ENCODE measurements around the gene WWOX. TPM values are rescaled to one million over a fixed set of nuclear protein-coding genes. Genes with fewer than 3 reads are reported as not detected.

Gene WWOX
- total and polyA plus RNA-seq, 2 donors (not counting 1 experiment from before 2014, with no cell fraction given), result 10.5 to 42.3 TPM

DNA sequence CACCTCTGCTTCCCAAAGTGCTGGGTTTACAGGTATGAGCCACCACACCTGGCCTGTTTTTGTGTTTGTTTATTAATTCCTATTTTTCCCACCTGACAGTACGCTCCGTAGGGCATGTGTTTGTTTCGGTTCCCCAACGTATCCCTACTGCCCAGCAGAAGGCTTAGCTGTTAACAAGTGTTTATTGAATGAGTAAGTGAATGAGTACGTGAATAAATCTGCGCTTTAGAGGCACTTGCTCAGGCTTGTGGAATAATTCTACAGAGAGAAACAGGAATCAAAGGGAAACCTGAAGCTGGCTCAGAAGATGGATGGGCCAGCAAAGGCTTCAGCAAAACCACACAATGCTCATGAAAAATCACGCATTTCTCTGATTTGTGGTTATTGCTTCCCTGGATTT, 853.2 kb downstream of the WWOX start:
- intact Hi-C loops (cut with micrococcal nuclease), result no loop called here
- H3K9me3 Mint-ChIP-seq (ENCODE audit: insufficient read depth), result peaks cover 5% of the 10 kb centered on the region
- peaks cover 0 to 9% (median 0%) of the 10 kb centered on the region in 3 donors for H3K9me3 ChIP-seq (ENCODE audit: control extremely low read depth in 1 of 3, control insufficient read depth in 2 of 3, insufficient read depth in 1 of 3, low read length in 2 of 3)
- no peak overlapping the region for H3K27ac Mint-ChIP-seq
- no peak overlapping the region for H2AFZ ChIP-seq (ENCODE audit: insufficient read depth, low read depth, low read length, poor library complexity, severe bottlenecking)
- H3K27me3 ChIP-seq (replicated peaks in 1 of 4; ENCODE audit: control extremely low read depth in 1 of 4, control insufficient read depth in 3 of 4, insufficient read depth in 4 of 4, low read length in 3 of 4), result peaks cover 0 to 5% (median 2%) of the 10 kb centered on the region in 4 experiments
- TF ChIP-seq EZH2 (IDR thresholded peaks at IDR 0.05; ENCODE audit: borderline replicate concordance, insufficient read depth, low read depth, low read length, poor library complexity, severe bottlenecking), result no peak
- TF ChIP-seq, protein P1, sequence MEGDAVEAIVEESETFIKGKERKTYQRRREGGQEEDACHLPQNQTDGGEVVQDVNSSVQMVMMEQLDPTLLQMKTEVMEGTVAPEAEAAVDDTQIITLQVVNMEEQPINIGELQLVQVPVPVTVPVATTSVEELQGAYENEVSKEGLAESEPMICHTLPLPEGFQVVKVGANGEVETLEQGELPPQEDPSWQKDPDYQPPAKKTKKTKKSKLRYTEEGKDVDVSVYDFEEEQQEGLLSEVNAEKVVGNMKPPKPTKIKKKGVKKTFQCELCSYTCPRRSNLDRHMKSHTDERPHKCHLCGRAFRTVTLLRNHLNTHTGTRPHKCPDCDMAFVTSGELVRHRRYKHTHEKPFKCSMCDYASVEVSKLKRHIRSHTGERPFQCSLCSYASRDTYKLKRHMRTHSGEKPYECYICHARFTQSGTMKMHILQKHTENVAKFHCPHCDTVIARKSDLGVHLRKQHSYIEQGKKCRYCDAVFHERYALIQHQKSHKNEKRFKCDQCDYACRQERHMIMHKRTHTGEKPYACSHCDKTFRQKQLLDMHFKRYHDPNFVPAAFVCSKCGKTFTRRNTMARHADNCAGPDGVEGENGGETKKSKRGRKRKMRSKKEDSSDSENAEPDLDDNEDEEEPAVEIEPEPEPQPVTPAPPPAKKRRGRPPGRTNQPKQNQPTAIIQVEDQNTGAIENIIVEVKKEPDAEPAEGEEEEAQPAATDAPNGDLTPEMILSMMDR (IDR thresholded peaks at IDR 0.05), result no peak
- no peak overlapping the region for H3K9ac ChIP-seq (ENCODE audit: low read length)
- H3K4me3 Mint-ChIP-seq, result no peak overlapping the region
- no peaks in the 10 kb centered on the region for H4K20me1 ChIP-seq (ENCODE audit: control insufficient read depth, insufficient read depth, low read length, poor library complexity, severe bottlenecking)
- no peak overlapping the region for H3K4me2 ChIP-seq (replicated peaks; ENCODE audit: low read depth, low read length, poor library complexity, severe bottlenecking)
- H3K4me3 ChIP-seq (ENCODE audit: control extremely low read depth in 1 of 5, extremely low read depth in 1 of 5, insufficient read depth in 1 of 5, low read depth in 2 of 5, low read length in 4 of 5), result no peak overlapping the region
- H3K4me1 ChIP-seq (ENCODE audit: control insufficient read depth in 2 of 2, insufficient read depth in 2 of 2, low read length in 2 of 2), result no peaks in the 10 kb centered on the region
- DNase-seq (no peak), ATAC-seq (ENCODE audit: low read depth) (no peak)
- POLR2A ChIA-PET, result no interaction called here
- H3K4me1 Mint-ChIP-seq, result no peaks in the 10 kb centered on the region
- peaks cover 8% of the 10 kb centered on the region for H3K27me3 Mint-ChIP-seq
- no peaks in the 10 kb centered on the region for H3K79me2 ChIP-seq (ENCODE audit: control insufficient read depth, insufficient read depth, low read length)
- CTCF ChIA-PET, result no interaction called here
- WGBS (ENCODE audit: insufficient coverage), result 93% methylated on average over 4 of the region's 7 CpGs
- no peak overlapping the region for H3K27ac ChIP-seq (ENCODE audit: low read length in 2 of 2)
- no peaks in the 10 kb centered on the region for H3K36me3 ChIP-seq (replicated peaks in 1 of 2; ENCODE audit: control extremely low read depth in 1 of 2, control insufficient read depth in 1 of 2, extremely low read depth in 1 of 2, insufficient read depth in 2 of 2, low read length in 1 of 2)

DNA sequence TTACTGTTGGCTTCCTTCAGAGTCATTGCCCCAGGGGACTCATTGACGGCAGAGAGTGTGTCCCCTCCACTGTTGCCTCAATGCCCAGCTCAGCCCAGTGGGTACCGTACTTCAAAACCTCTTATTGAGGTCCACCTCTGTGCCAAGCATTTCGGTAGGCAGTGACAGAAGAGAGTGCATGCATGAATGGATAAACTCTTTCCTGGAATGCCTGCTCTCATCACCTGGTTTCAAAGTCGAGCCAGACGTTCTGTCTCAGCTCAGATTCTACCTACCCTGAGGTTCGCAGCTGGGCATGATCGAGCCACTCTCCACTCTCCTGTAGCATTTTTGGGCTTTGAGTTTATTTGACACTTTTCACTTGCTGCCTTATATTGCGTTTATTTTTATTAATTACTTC, 854.1 kb downstream of the WWOX start:
- ATAC-seq (ENCODE audit: low read depth), result no peak
- ChIA-PET CTCF (no interaction called here), POLR2A (no interaction called here)
- Histone ChIP-seq H3K4me1 (ENCODE audit: control insufficient read depth in 2 of 2, insufficient read depth in 2 of 2, low read length in 2 of 2) (no peaks in the 10 kb centered on the region), H3K27ac (ENCODE audit: low read length in 2 of 2) (no peak overlapping the region), H2AFZ (ENCODE audit: insufficient read depth, low read depth, low read length, poor library complexity, severe bottlenecking) (no peak overlapping the region), H3K79me2 (ENCODE audit: control insufficient read depth, insufficient read depth, low read length) (no peaks in the 10 kb centered on the region), H4K20me1 (ENCODE audit: control insufficient read depth, insufficient read depth, low read length, poor library complexity, severe bottlenecking) (no peaks in the 10 kb centered on the region), H3K36me3 (replicated peaks in 1 of 2; ENCODE audit: control extremely low read depth in 1 of 2, control insufficient read depth in 1 of 2, extremely low read depth in 1 of 2, insufficient read depth in 2 of 2, low read length in 1 of 2) (no peaks in the 10 kb centered on the region), H3K27me3 (replicated peaks in 1 of 4; ENCODE audit: control extremely low read depth in 1 of 4, control insufficient read depth in 3 of 4, insufficient read depth in 4 of 4, low read length in 3 of 4) (peaks cover 0 to 7% (median 2%) of the 10 kb centered on the region in 4 experiments), H3K9me3 (ENCODE audit: control extremely low read depth in 1 of 3, control insufficient read depth in 2 of 3, insufficient read depth in 1 of 3, low read length in 2 of 3) (peaks cover 0 to 6% (median 0%) of the 10 kb centered on the region in 3 donors), H3K9ac (ENCODE audit: low read length) (no peak overlapping the region), H3K4me2 (replicated peaks; ENCODE audit: low read depth, low read length, poor library complexity, severe bottlenecking) (no peak overlapping the region), H3K4me3 (ENCODE audit: control extremely low read depth in 1 of 5, extremely low read depth in 1 of 5, insufficient read depth in 1 of 5, low read depth in 2 of 5, low read length in 4 of 5) (no peak overlapping the region)
- DNase-seq, result no peak
- H3K27me3 Mint-ChIP-seq, result peaks cover 8% of the 10 kb centered on the region
- TF ChIP-seq, protein P1 (IDR thresholded peaks at IDR 0.05), result no peak
- TF ChIP-seq EZH2 (IDR thresholded peaks at IDR 0.05; ENCODE audit: borderline replicate concordance, insufficient read depth, low read depth, low read length, poor library complexity, severe bottlenecking), result no peak
- no peak overlapping the region for H3K27ac Mint-ChIP-seq
- peaks cover 5% of the 10 kb centered on the region for H3K9me3 Mint-ChIP-seq (ENCODE audit: insufficient read depth)
- no peaks in the 10 kb centered on the region for H3K4me1 Mint-ChIP-seq
- 92% methylated on average over 4 of the region's 8 CpGs for WGBS (ENCODE audit: insufficient coverage)
- intact Hi-C loops (cut with micrococcal nuclease), result no loop called here
- no peak overlapping the region for H3K4me3 Mint-ChIP-seq
